ENCODE results near the gene AQP6. TPM values are rescaled to one million over a fixed set of nuclear protein-coding genes. Genes with fewer than 3 reads are reported as not detected.

The AQP6 gene
- total RNA-seq, 1 experiment from 2014 or later, result not detected

DNA sequence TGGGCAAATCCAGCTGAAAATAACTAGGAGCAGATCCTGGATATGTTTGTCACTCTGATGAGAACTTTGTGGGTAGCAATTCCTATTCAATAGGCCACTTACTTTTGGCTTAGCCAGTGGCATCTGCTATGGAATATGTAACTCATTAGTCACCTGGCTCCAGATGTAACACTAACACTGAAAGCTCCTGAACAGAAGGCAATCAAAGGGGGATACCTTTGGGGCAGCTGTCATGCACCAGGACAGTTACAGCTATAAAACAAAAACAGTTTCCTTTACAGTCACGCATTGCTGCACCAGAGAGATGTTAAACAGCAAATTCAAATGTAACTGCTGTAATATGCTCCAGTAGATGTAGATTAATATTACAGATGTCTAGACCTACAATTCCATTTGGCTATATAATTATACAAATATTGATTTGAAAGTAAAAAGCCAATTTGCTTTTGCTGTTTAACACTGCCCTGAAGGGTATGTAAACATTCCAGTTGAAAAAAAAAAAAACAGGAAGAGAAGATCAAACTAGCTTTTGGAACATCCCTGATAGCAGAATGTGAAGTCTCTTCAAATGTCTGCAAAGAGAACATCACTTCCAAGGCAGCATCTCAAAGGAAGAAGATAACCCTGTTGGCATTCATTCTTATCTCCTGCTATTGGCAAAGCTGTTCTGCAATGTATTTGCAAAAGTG is 34.2 kb downstream of the AQP6 start:
- H3K4me3 ChIP-seq (ENCODE audit: insufficient read depth, low read depth, low read length), result no peak overlapping the region
- H3K27me3 ChIP-seq (ENCODE audit: control insufficient read depth, insufficient read depth, low read length), result no peaks in the 10 kb centered on the region
- DNase-seq, result no peak
- H3K36me3 ChIP-seq (replicated peaks; ENCODE audit: control insufficient read depth, insufficient read depth, low read length), result peaks cover 16% of the 10 kb centered on the region

DNA sequence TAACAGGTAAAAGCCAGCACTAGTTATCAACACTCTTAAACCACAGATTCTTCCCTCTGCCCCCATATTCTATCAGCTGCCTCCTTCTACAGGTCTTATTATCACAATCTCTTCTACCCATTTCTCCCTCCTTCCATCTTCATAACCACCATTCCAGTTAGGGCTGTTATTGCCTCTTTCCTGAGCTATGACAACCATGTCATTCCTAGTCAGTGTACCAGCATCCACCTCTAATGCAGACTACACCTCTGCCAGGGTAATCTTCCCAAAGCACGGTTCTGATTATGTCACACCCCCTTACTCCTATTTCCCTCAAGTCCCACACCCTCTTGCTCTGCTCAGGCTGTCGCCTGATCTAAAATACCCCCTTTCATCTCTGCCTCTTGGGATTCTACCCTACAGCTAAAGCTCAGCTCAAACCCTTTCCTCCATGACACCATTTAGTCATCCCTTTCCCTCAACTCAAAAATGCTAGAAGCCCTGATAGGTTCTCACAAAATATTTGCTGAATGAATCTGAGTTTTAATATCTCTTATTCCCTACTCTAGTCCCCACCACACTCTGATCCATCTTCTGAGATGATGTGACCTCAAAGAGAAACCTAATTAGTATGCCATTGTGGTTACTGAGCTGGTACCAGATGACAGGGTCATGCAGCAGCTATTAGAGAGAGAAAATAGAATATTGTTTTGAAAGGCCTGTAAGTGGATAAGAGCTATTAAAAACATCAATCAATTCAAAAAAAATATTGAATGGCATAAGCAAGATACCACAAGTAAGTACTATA is 40.8 kb downstream of the AQP6 start:
- Histone ChIP-seq H3K36me3 (replicated peaks; ENCODE audit: control insufficient read depth, insufficient read depth, low read length) (no peaks in the 10 kb centered on the region; the same call in none of the 2 replicates), H3K27me3 (ENCODE audit: control insufficient read depth, insufficient read depth, low read length) (no peaks in the 10 kb centered on the region), H3K4me3 (ENCODE audit: insufficient read depth, low read depth, low read length) (no peak overlapping the region)
- no peak for DNase-seq

DNA sequence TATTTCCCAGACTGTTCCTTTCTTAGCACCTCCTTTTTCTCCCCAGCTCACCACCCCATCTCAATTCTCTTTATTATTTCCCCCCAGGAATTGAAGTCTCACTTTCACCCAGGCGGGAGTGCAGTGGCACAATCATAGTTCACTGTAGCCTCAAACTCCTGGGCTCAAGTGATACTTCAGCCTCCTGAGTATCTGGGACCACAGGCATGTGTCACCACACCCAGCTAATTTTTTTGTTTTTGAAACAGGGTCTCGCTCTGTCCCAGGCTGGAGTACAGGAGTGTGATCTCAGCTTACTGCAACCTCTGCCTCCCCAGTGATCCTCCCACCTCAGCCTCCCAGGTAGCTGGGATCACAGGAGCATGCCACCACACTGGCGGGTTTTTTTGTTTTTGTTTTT is 41.6 kb downstream of the AQP6 start:
- Histone ChIP-seq H3K4me3 (ENCODE audit: insufficient read depth, low read depth, low read length) (no peak overlapping the region), H3K36me3 (replicated peaks; ENCODE audit: control insufficient read depth, insufficient read depth, low read length) (no peaks in the 10 kb centered on the region; the same call in none of the 2 replicates)
- no peak for DNase-seq

DNA sequence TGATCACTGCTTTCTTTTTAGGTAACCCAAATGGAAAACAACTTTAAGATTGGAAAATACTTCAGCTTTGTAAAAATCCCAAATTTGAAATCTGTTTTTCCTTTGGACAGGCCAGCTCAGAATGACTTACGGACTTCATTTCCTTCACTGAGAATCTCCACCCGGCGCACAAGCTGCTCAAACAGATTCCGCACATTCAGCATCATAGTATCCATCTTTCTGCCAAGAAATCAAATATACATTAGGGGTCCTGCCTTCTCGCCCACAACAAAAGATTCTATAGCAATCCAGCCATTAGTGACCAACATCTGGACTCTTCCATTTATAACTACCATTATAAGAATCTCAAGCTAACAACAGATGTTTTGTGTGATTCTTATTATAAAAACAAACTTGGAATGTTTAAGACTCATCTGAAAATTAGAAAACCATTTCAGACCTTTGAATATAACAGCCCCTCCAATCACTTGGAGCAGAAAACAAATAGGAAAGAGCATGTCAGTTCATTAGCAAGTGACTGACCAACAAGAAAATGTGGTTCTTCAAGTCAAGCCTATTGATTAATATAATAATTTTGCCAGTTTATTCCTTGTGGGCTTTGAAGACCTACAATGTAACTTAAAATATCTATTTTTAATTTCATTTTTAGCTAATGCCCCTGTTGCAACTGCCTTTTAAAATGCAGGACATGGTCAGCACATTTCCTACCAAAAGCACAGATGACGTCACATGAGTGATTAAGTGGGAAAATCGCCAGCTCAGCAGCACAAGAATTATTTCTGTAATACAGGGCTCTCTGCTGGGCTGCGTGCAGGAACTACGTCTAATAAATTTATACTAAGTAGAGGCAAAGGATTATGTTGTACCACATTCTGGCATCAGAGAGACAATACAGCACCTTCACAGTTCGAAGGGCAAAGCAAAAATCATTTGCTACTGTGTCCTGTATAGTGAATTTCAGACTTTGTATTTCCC is 44.0 kb downstream of the AQP6 start:
- DNase-seq, result no peak
- Histone ChIP-seq H3K4me3 (ENCODE audit: insufficient read depth, low read depth, low read length) (no peak overlapping the region), H3K36me3 (replicated peaks; ENCODE audit: control insufficient read depth, insufficient read depth, low read length) (no peaks in the 10 kb centered on the region; the same call in 1 of the 2 replicates), H3K27me3 (ENCODE audit: control insufficient read depth, insufficient read depth, low read length) (no peaks in the 10 kb centered on the region)

More for the DNA sequence above, 41.6 kb downstream of the AQP6 start:
- H3K27me3 ChIP-seq (ENCODE audit: control insufficient read depth, insufficient read depth, low read length), result no peaks in the 10 kb centered on the region

DNA sequence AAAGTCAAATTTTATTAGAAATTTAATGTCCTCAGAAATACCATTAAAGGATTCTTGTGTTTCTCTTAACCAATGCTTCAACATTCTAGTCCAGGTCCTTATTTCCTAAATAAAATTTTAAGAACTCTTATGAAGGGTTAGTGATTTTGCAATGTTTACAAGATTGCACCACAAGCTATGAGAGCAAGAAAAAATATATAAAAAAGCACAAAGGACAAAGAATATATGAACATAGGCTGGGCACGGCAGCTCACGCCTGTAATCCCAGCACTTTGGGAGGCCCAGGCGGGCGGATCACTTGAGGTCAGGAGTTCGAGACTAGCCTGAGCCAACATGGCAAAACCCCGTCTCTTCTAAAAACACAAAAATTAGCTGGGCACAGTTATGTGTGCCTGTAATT is 44.9 kb downstream of the AQP6 start:
- Histone ChIP-seq H3K27me3 (ENCODE audit: control insufficient read depth, insufficient read depth, low read length) (no peaks in the 10 kb centered on the region), H3K4me3 (ENCODE audit: insufficient read depth, low read depth, low read length) (no peak overlapping the region), H3K36me3 (replicated peaks; ENCODE audit: control insufficient read depth, insufficient read depth, low read length) (no peaks in the 10 kb centered on the region; the same call in 1 of the 2 replicates)
- no peak for DNase-seq

DNA sequence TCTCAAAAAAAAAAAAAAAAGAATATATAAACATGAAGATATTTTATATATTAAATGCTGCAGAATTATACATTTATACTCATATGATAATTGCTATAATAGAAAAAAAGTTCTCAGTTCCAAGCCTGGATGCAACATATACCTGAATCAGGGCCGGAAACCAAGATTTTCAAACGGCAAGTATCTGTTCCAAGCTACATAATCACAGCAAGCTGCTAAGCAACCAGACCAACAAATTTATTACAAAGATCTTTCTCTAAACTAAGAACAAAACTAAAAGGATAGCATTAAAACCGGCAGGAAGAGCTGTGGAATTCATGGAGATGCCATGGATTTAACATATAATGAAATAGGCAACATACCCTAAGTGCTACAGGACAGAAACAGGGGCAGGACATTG is 45.4 kb downstream of the AQP6 start:
- H3K27me3 ChIP-seq (ENCODE audit: control insufficient read depth, insufficient read depth, low read length), result no peaks in the 10 kb centered on the region
- DNase-seq, result peak; percentile 34
- no peaks in the 10 kb centered on the region; the same call in 1 of the 2 replicates for H3K36me3 ChIP-seq (replicated peaks; ENCODE audit: control insufficient read depth, insufficient read depth, low read length)
- no peak overlapping the region for H3K4me3 ChIP-seq (ENCODE audit: insufficient read depth, low read depth, low read length)

DNA sequence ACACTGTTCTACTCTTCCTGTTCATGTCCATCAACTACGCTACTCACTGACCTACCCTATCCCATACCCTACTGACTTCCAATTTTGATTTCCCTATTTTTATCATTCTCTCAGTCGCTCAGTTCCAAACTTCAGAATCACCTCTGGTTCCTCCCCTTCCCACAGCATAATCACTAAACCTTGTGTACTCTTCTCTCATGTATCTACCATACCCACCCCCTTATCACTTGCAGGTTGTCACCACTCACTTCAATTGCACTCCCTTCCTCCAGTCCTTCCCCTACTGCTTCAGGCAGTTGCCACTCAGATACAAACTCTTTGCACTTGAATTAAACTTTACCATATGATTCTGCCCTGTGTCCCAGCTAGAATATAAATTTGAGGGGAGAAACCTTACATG is 46.2 kb downstream of the AQP6 start:
- DNase-seq, result no peak
- Histone ChIP-seq H3K36me3 (replicated peaks; ENCODE audit: control insufficient read depth, insufficient read depth, low read length) (no peaks in the 10 kb centered on the region; the same call in 1 of the 2 replicates), H3K27me3 (ENCODE audit: control insufficient read depth, insufficient read depth, low read length) (no peaks in the 10 kb centered on the region), H3K4me3 (ENCODE audit: insufficient read depth, low read depth, low read length) (no peak overlapping the region)

DNA sequence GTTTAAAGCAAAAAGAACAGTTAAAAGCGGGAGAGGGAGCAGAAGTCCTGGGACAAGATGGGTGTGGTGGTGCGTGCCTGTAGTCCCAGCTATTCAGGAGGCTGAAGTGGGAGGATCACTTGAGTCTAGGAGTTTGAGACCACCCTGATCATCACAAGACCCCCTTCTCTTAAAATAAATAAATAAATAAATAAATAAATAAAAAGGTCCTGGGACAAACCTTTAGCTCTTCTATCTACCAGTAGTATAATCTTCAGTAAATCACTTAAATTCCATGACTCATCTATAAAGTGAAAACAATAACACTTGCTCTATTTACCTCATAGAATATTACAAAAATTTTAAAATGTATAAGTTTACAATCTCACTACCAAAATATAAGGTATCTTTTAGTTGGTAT is 46.8 kb downstream of the AQP6 start:
- DNase-seq, result no peak
- no peaks in the 10 kb centered on the region for H3K27me3 ChIP-seq (ENCODE audit: control insufficient read depth, insufficient read depth, low read length)
- no peaks in the 10 kb centered on the region; the same call in 1 of the 2 replicates for H3K36me3 ChIP-seq (replicated peaks; ENCODE audit: control insufficient read depth, insufficient read depth, low read length)
- H3K4me3 ChIP-seq (ENCODE audit: insufficient read depth, low read depth, low read length), result no peak overlapping the region

DNA sequence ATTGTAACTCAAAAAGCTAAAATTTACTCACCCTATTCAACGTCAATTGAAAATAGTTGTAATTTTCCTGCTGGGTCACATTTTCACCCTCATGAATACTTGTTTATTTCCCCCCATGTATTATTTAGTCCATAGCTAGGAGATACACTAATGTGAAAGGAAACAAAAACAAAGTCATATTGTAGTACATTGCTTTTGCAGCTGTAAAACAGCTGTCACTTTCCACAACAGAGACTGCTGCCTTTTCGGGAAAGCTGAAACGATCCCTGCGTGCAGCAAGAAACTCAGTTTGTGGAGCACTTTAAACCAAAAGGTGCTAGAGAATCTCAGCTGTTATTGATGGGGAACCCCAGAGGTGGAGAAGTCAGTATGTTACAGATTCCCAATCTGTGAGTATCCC is 48.3 kb downstream of the AQP6 start:
- no peaks in the 10 kb centered on the region for H3K27me3 ChIP-seq (ENCODE audit: control insufficient read depth, insufficient read depth, low read length)
- no peak for DNase-seq
- no peak overlapping the region for H3K4me3 ChIP-seq (ENCODE audit: insufficient read depth, low read depth, low read length)
- no peaks in the 10 kb centered on the region for H3K36me3 ChIP-seq (replicated peaks; ENCODE audit: control insufficient read depth, insufficient read depth, low read length)

DNA sequence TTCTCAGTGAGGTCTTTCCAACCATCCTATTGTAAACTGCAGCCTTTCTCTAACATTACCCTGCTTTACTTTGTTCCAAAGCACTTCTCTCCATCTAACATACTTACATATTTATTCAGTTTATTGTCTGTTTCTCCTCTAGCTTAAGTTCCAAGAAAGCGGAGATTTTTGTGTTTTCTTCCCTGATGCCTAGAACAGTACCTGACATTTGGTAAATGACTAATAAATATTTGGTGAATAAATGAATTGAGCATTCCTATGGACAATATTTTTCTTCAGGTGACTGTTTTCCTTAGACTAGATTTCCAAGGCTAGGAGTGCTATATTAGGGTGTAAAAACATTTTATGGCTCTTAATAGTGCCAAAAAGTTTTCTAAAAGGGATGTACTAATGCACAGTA is 50.2 kb downstream of the AQP6 start:
- H3K4me3 ChIP-seq (ENCODE audit: insufficient read depth, low read depth, low read length), result no peak overlapping the region
- H3K27me3 ChIP-seq (ENCODE audit: control insufficient read depth, insufficient read depth, low read length), result no peaks in the 10 kb centered on the region
- H3K36me3 ChIP-seq (replicated peaks; ENCODE audit: control insufficient read depth, insufficient read depth, low read length), result no peaks in the 10 kb centered on the region
- no peak for DNase-seq

DNA sequence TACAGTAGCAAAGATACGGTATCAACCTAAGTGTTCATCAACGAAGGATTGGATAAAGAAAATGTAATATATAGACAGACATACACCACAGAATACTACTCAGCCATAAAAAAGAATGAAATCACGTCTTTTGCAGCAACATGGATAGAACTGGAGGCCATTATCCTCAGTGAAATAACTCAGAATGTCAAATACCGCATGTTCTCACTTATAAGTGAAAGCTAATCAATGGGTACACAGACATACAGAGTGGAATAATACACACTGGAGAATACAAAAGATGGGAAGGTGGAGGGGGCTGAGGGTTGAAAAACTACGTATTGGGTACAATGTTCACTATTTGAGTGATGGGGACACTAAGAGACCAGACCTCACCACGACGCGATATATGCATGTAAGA is 51.5 kb downstream of the AQP6 start:
- H3K27me3 ChIP-seq (ENCODE audit: control insufficient read depth, insufficient read depth, low read length), result no peaks in the 10 kb centered on the region
- peak overlapping the region; percentile 85 for H3K4me3 ChIP-seq (ENCODE audit: insufficient read depth, low read depth, low read length)
- no peak for DNase-seq
- H3K36me3 ChIP-seq (replicated peaks; ENCODE audit: control insufficient read depth, insufficient read depth, low read length), result no peaks in the 10 kb centered on the region

DNA sequence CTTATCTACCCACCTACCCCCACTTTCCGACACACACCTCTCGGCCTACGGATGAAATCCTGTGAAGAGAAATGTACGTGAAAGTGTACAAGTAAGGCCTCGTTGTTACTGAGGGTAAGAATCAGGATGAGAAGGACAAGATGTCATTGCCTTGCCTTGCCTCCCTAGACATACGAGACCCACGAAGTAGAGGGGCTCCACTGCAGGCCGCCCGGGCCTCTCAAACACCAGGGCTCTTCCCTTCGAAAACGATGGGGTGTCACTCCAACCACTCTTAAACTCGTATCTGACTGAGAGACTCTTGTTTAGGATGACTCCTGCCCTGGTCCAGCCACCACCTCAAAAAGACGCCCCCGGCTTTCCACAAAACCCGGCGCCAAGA is 52.0 kb downstream of the AQP6 start:
- Histone ChIP-seq H3K36me3 (replicated peaks; ENCODE audit: control insufficient read depth, insufficient read depth, low read length) (no peaks in the 10 kb centered on the region), H3K4me3 (ENCODE audit: insufficient read depth, low read depth, low read length) (peak overlapping the region; percentile 85), H3K27me3 (ENCODE audit: control insufficient read depth, insufficient read depth, low read length) (no peaks in the 10 kb centered on the region)
- DNase-seq, result no peak

DNA sequence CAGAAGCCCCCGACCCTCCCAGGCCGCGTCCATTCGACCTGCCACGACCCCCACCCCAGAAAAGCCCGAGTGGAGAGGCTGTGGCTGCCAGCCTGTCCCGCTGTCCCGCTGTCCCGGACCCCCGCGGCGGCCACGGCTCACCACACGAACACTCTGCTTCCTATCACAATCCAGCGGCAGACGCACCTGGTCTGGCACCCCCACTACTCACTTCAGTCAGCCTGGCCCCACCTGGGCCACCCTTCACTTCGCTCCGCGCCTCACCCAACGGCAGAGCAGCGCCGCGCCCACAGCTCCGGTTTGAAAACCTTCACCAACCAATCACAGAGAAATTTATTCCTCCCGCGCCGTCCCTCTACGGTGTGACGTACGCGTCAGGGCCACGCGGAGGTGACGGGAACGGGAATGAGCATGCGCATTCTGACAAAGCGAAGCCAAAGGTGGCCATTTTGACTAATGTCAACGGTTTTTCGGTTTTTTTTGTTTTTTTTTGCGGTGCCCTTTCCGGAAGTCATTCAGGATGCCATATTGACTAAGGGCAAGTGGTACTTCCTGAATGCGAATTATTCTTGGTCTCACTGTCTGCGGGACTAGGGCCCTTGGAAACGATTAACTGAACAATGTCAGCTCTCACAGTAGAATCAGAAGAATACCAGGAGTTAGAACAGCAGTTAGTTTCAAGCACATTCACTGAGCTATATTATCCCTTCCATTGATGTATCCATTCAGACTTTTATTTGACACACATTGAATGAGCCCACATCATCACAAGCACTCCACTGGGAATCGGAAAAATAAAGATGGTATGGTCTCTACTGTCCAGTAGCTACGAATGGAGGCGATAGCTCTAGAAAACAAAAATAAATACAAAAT is 52.7 kb downstream of the AQP6 start, which contains the start of gene RACGAP1:
RACGAP1 (minus strand) TSS at position 308 of the 873 bp plus-strand sequence. CDS start 8,779 bp downstream, outside the sequence.
- Histone ChIP-seq H3K27me3 (ENCODE audit: control insufficient read depth, insufficient read depth, low read length) (no peaks in the 10 kb centered on the region), H3K36me3 (replicated peaks; ENCODE audit: control insufficient read depth, insufficient read depth, low read length) (no peaks in the 10 kb centered on the region), H3K4me3 (ENCODE audit: insufficient read depth, low read depth, low read length) (peak within 1 kb of the TSS; percentile 85)
- DNase-seq, result peak; percentile 96
